RCC 7860 (cell line): ENCODE results near the gene RRAGC.

Experiments used
- DNase-seq: peaks from one replicate; pipeline ENCODE4 v3.0.0-alpha.2; 2015; ENCODE audit warnings: low spot score
- FAIRE-seq: peaks from 2 replicates; lab custom pipeline; 2012; peaks lifted over from hg19 to GRCh38; lab: Jason Lieb, UNC

Gene RRAGC

GRCh38 chr1:38788341-38789336 is 70.9 kb downstream of the RRAGC start:
- FAIRE-seq (no peak), DNase-seq (no peak)
